Adrenal gland (tissue), 5 donors: ENCODE results near the gene CCDC187.

Experiments
- POLR2A ChIP-seq, 2 donors: fragments of 450-650 bp; IDR thresholded peaks; one replicate each; pipeline ENCODE4 v1.6.1; 2017; ENCODE audit warnings: antibody characterized with exemption in 2 of 2, mild to moderate bottlenecking in 2 of 2, moderate library complexity in 1 of 2
- TF ChIP-seq, protein P1 (sequence below), 6 experiments: fragments of 450-650 bp in 4 of 6; fragments of 200-600 bp in 2 of 6; sonication (generic) in 1 of 6; IDR thresholded peaks; 1 replicate in 5 of 6; 2 replicates in 1 of 6; pipeline versions ENCODE4 v1.5.1 to v1.8.0; 2016 to 2021; ENCODE audit warnings: antibody characterized with exemption in 6 of 6, mild to moderate bottlenecking in 2 of 6, moderate library complexity in 1 of 6
- donor health status: DM: no; HTN: no; CAD: no.

DNA sequence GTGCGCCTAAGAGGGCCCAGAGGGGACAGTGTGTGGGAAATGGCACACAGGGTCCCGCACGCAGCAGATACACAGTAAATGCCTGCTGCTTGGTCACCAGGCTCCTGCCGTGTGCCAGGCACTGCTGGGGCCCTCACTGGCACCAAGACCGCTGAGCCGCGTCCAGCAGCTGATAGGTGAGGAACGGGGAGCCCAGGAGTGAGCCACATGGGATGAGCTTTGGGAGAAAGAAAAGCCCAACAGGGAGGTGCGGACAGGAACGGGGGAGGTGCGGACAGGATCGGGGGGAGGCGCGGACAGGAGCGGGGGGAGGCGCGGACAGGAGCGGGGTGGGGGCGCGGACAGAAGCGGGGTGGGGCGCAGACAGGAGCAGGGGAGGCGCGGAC, 40.0 kb upstream of the CCDC187 start:
- TF ChIP-seq, protein P1, sequence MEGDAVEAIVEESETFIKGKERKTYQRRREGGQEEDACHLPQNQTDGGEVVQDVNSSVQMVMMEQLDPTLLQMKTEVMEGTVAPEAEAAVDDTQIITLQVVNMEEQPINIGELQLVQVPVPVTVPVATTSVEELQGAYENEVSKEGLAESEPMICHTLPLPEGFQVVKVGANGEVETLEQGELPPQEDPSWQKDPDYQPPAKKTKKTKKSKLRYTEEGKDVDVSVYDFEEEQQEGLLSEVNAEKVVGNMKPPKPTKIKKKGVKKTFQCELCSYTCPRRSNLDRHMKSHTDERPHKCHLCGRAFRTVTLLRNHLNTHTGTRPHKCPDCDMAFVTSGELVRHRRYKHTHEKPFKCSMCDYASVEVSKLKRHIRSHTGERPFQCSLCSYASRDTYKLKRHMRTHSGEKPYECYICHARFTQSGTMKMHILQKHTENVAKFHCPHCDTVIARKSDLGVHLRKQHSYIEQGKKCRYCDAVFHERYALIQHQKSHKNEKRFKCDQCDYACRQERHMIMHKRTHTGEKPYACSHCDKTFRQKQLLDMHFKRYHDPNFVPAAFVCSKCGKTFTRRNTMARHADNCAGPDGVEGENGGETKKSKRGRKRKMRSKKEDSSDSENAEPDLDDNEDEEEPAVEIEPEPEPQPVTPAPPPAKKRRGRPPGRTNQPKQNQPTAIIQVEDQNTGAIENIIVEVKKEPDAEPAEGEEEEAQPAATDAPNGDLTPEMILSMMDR (IDR thresholded peaks at IDR 0.05): no peak
- TF ChIP-seq POLR2A (IDR thresholded peaks at IDR 0.05): no peak
